H1 (cell line): ENCODE measurements around the gene PTX3. TPM values are rescaled to one million over a fixed set of nuclear protein-coding genes. Genes with fewer than 3 reads are reported as not detected.

ENCODE experiments used
- CTCF ChIA-PET: fragments of 300-600 bp; sonication (Branson Sonifier 250); formaldehyde crosslinking; loops from one replicate; lab custom pipeline; 2021; ENCODE audit not compliant: partially characterized antibody; lab: Charles Lee
- POLR2A ChIA-PET: fragments of 300-600 bp; sonication (Branson Sonifier 250); formaldehyde crosslinking; loops from one replicate; lab custom pipeline; 2021; ENCODE audit warnings: inconsistent platforms; ENCODE audit not compliant: partially characterized antibody; lab: Charles Lee
- DNase-seq, 2 experiments: peaks; one replicate each; pipeline versions ENCODE4 v3.0.0 to v3.0.0-alpha.2; 2010 to 2022; ENCODE audit warnings: low spot score in 2 of 2, low read depth in 1 of 2, mixed read lengths in 1 of 2
- FAIRE-seq: peaks from 2 replicates; lab custom pipeline; 2011; peaks lifted over from hg19 to GRCh38; lab: Jason Lieb, UNC
- H2AFZ ChIP-seq: 2 replicates; pipeline ENCODE4 v1.8.1; 2012; ENCODE audit warnings: low read length, inconsistent platforms
- H2AK5ac ChIP-seq: 2 replicates; pipeline ENCODE4 v1.6.1; 2013; ENCODE audit warnings: low read depth, low read length
- H2BK120ac ChIP-seq: replicated peaks from 2 replicates; pipeline ENCODE3; 2013; ENCODE audit warnings: low read depth, low read length, inconsistent platforms
- H2BK12ac ChIP-seq: 2 replicates; pipeline ENCODE4 v1.6.1; 2013; ENCODE audit warnings: low read depth, low read length
- H2BK15ac ChIP-seq: 2 replicates; pipeline ENCODE4 v1.6.1; 2013; ENCODE audit warnings: low read length
- H2BK20ac ChIP-seq: 2 replicates; pipeline ENCODE4 v1.6.1; 2013; ENCODE audit warnings: low read length
- H2BK5ac ChIP-seq: 2 replicates; pipeline ENCODE4 v1.6.1; 2013; ENCODE audit warnings: low read depth, low read length
- H3K14ac ChIP-seq: 2 replicates; pipeline ENCODE4 v1.6.1; 2013; ENCODE audit warnings: inconsistent platforms; ENCODE audit not compliant: insufficient read length
- H3K18ac ChIP-seq: 2 replicates; pipeline ENCODE4 v1.6.1; 2013; ENCODE audit warnings: low read length; ENCODE audit errors: extremely low read depth
- H3K23ac ChIP-seq: 2 replicates; pipeline ENCODE4 v1.6.1; 2013; ENCODE audit warnings: inconsistent platforms; ENCODE audit not compliant: insufficient read length
- H3K23me2 ChIP-seq: 2 replicates; pipeline ENCODE4 v1.6.1; 2013; ENCODE audit warnings: low read depth, low read length
- H3K27ac ChIP-seq: 2 replicates; pipeline ENCODE4 v1.6.1; 2011; ENCODE audit warnings: low read depth, low read length, inconsistent platforms
- H3K27me3 ChIP-seq, 4 experiments: replicated peaks in 1 of 4; 1 replicate in 1 of 4; 2 replicates in 3 of 4; pipeline versions ENCODE4 v1.6.1 to v1.8.1; 2011 to 2013; ENCODE audit warnings: low read length in 3 of 4, mild to moderate bottlenecking in 3 of 4, inconsistent platforms in 2 of 4, mixed read lengths in 2 of 4, moderate library complexity in 1 of 4; ENCODE audit not compliant: control insufficient read depth in 3 of 4, insufficient read depth in 3 of 4; ENCODE audit errors: extremely low read depth in 1 of 4
- H3K36me3 ChIP-seq, 4 experiments: 2 replicates each; pipeline versions ENCODE4 v1.6.1 to v1.8.1; 2011 to 2013; ENCODE audit warnings: mild to moderate bottlenecking in 4 of 4, low read length in 3 of 4, moderate library complexity in 2 of 4, control low read depth in 1 of 4, inconsistent platforms in 1 of 4; ENCODE audit not compliant: insufficient read depth in 4 of 4, control insufficient read depth in 2 of 4
- H3K4ac ChIP-seq: replicated peaks from 2 replicates; pipeline ENCODE3; 2013; ENCODE audit warnings: low read length, low read depth, mixed read lengths, inconsistent platforms; ENCODE audit not compliant: insufficient read length
- H3K4me1 ChIP-seq, 4 experiments: replicated peaks in 1 of 4; 1 replicate in 1 of 4; 2 replicates in 3 of 4; pipeline versions ENCODE4 v1.6.1 to v1.8.1; 2011 to 2013; ENCODE audit warnings: low read length in 3 of 4, inconsistent platforms in 2 of 4, mixed read lengths in 1 of 4; ENCODE audit not compliant: insufficient read depth in 4 of 4, control insufficient read depth in 3 of 4
- H3K4me2 ChIP-seq, 2 experiments: 2 replicates each; pipeline versions ENCODE4 v1.6.1 to v1.8.1; 2011 to 2013; ENCODE audit warnings: low read depth in 2 of 2, low read length in 2 of 2, control low read depth in 1 of 2, inconsistent platforms in 1 of 2, mild to moderate bottlenecking in 1 of 2; ENCODE audit not compliant: insufficient read depth in 1 of 2
- H3K4me3 ChIP-seq, 4 experiments: fragments of 200-600, 300-600 bp in 1 of 4; sonication (generic), shearing (Covaris generic), sonication (Bioruptor Twin) in 1 of 4; 2 replicates each; pipeline versions ENCODE4 v1.5.1 to v1.8.1; 2011 to 2016; ENCODE audit warnings: low read length in 4 of 4, low read depth in 3 of 4, control low read depth in 2 of 4, inconsistent platforms in 2 of 4, mild to moderate bottlenecking in 2 of 4, mixed read lengths in 1 of 4, moderate library complexity in 1 of 4; ENCODE audit not compliant: insufficient read depth in 2 of 4; ENCODE audit errors: extremely low read depth in 1 of 4
- H3K56ac ChIP-seq: replicated peaks from 2 replicates; pipeline ENCODE3; 2013; ENCODE audit warnings: low read depth, mild to moderate bottlenecking, mixed read lengths, low read length, inconsistent platforms; ENCODE audit not compliant: insufficient read length
- H3K79me1 ChIP-seq: 2 replicates; pipeline ENCODE4 v1.6.1; 2013; ENCODE audit warnings: low read depth, low read length, control low read depth
- H3K79me2 ChIP-seq, 2 experiments: 2 replicates each; pipeline versions ENCODE4 v1.6.1 to v1.8.1; 2012 to 2013; ENCODE audit warnings: low read length in 2 of 2, mild to moderate bottlenecking in 2 of 2, inconsistent platforms in 1 of 2; ENCODE audit not compliant: insufficient read depth in 2 of 2, control insufficient read depth in 1 of 2
- H3K9ac ChIP-seq, 4 experiments: replicated peaks in 1 of 4; 1 replicate in 1 of 4; 2 replicates in 3 of 4; pipeline versions ENCODE4 v1.6.1 to v1.8.1; 2011 to 2013; ENCODE audit warnings: low read depth in 3 of 4, low read length in 3 of 4, control low read depth in 2 of 4, mild to moderate bottlenecking in 2 of 4, moderate library complexity in 2 of 4, inconsistent platforms in 1 of 4; ENCODE audit errors: extremely low read depth in 1 of 4
- H3K9me3 ChIP-seq, 2 experiments: 2 replicates each; pipeline versions ENCODE4 v1.6.1 to v1.8.1; 2012 to 2013; ENCODE audit warnings: mild to moderate bottlenecking in 2 of 2, moderate library complexity in 2 of 2, control low read depth in 1 of 2, inconsistent platforms in 1 of 2, low read depth in 1 of 2, low read length in 1 of 2, mixed read lengths in 1 of 2; ENCODE audit not compliant: insufficient read depth in 2 of 2
- H4K20me1 ChIP-seq, 2 experiments: replicated peaks in 1 of 2; 2 replicates each; pipeline versions ENCODE3 to v1.8.1; 2011 to 2013; ENCODE audit warnings: inconsistent platforms in 2 of 2, low read length in 2 of 2, mild to moderate bottlenecking in 1 of 2; ENCODE audit not compliant: insufficient read depth in 2 of 2, control insufficient read depth in 1 of 2
- H4K5ac ChIP-seq: 2 replicates; pipeline ENCODE4 v1.6.1; 2013; ENCODE audit warnings: low read length, low read depth, mixed read lengths, inconsistent platforms; ENCODE audit not compliant: insufficient read length
- H4K8ac ChIP-seq: 2 replicates; pipeline ENCODE4 v1.8.0; 2013; ENCODE audit warnings: mild to moderate bottlenecking, moderate library complexity, low read length, inconsistent platforms; ENCODE audit not compliant: insufficient read depth; ENCODE audit errors: extremely low read depth
- H4K91ac ChIP-seq: replicated peaks from 2 replicates; pipeline ENCODE3; 2013; ENCODE audit warnings: low read length, mixed read lengths, inconsistent platforms; ENCODE audit not compliant: insufficient read length
- BACH1 ChIP-seq: IDR thresholded peaks from 2 replicates; pipeline ENCODE4 v1.6.1; 2012; ENCODE audit warnings: low read length, improper control_type of control experiment
- BCL11A ChIP-seq, 2 experiments: IDR thresholded peaks; one replicate each; pipeline ENCODE4 v1.6.1; 2011; ENCODE audit warnings: low read depth in 2 of 2, low read length in 2 of 2, mild to moderate bottlenecking in 2 of 2
- BRCA1 ChIP-seq: IDR thresholded peaks from 2 replicates; pipeline ENCODE4 v1.6.1; 2012; ENCODE audit warnings: low read depth, low read length, improper control_type of control experiment
- CEBPB ChIP-seq: IDR thresholded peaks from 2 replicates; pipeline ENCODE4 v1.6.1; 2012; ENCODE audit warnings: low read depth, low read length
- CREB1 ChIP-seq: IDR thresholded peaks from 2 replicates; pipeline ENCODE4 v1.6.1; 2012; ENCODE audit warnings: inconsistent platforms
- GABPA ChIP-seq: IDR thresholded peaks from 2 replicates; pipeline ENCODE4 v1.6.1; 2011; ENCODE audit warnings: mild to moderate bottlenecking, low read length, moderate library complexity, borderline replicate concordance; ENCODE audit not compliant: insufficient read depth
- JUND ChIP-seq: IDR thresholded peaks from 2 replicates; pipeline ENCODE4 v1.6.1; 2011; ENCODE audit warnings: mild to moderate bottlenecking, improper control_type of control experiment, low read length
- NRF1 ChIP-seq: IDR thresholded peaks from 2 replicates; pipeline ENCODE4 v1.6.1; 2011; ENCODE audit warnings: mild to moderate bottlenecking, low read depth, low read length, improper control_type of control experiment
- RXRA ChIP-seq: IDR thresholded peaks from 2 replicates; pipeline ENCODE4 v1.6.1; 2011; ENCODE audit warnings: low read depth, mild to moderate bottlenecking, low read length, moderate library complexity; ENCODE audit not compliant: insufficient read depth
- WGBS, 2 experiments: shearing (Covaris generic) in 1 of 2; methylation state at CpG; one replicate each; pipeline versions ENCODE4 v1.1.6 to v1.1.7; 2013 to 2015; ENCODE audit warnings: low lambda C conversion rate in 2 of 2, mixed read lengths in 2 of 2, inconsistent platforms in 1 of 2, low coverage in 1 of 2, missing lambda C conversion rate in 1 of 2; ENCODE audit not compliant: insufficient replicate concordance in 2 of 2, insufficient coverage in 1 of 2, insufficient read length in 1 of 2; ENCODE audit errors: extremely low coverage in 1 of 2, missing lambda C conversion rate in 1 of 2; 5-methylcytosine and 5-hydroxymethylcytosine counted together
- polyA plus RNA-seq, 7 experiments: library from polyadenylated mRNA; depleted of rRNA in 3 of 7; stranded (reverse) in 5 of 7; unstranded in 2 of 7; fragments of >200 nt in 5 of 7; fragments of 200-250 nt in 2 of 7; gene quantifications; 1 replicate in 5 of 7; 2 replicates in 1 of 7; 4 replicates in 1 of 7; pipeline versions ENCODE4 v1.2.1 to v1.2.3, GENCODE V29; 2011 to 2013; ENCODE audit warnings: missing spikeins in 2 of 7, mixed read lengths in 2 of 7
- total RNA-seq: library from RNA; stranded (reverse); fragmentation: NEBNext Ultra II Directional; extraction: Animal tissue kit (Norgen Biotek cat#: 25700); gene quantifications from 2 replicates; pipeline ENCODE4 v1.2.1, GENCODE V29; 2021
- TF ChIP-seq, protein P1 (sequence below): IDR thresholded peaks from 2 replicates; pipeline ENCODE4 v1.6.1; 2012; ENCODE audit warnings: low read length, inconsistent platforms

The PTX3 gene
- total and polyA plus RNA-seq, 2 of the 8 experiments (the other 6 are each of a cell fraction or from before 2014, with no cell fraction given): 1.2 to 1.7 TPM

- H3K23me2 ChIP-seq: no peaks in the 10 kb centered on the region
- no peak overlapping the region for H3K9ac ChIP-seq
- H2AFZ ChIP-seq: no peak overlapping the region
- no peaks in the 10 kb centered on the region for H3K79me1 ChIP-seq
- no peak overlapping the region for H2BK5ac ChIP-seq
- H3K27me3 ChIP-seq: no peaks in the 10 kb centered on the region
- no peak for FAIRE-seq
- H4K8ac ChIP-seq: no peak overlapping the region
- no peak overlapping the region for H3K27ac ChIP-seq
- no peak overlapping the region for H3K14ac ChIP-seq
- no peak overlapping the region for H4K5ac ChIP-seq
- ChIA-PET CTCF (interaction anchor here (0.7 to 1.9 kb wide), 6 partner anchors 10 to 604 kb away, joined by 3 to 5 read pairs (median 3); no protein-coding TSS in a partner anchor), POLR2A (no interaction called here)
- no peak overlapping the region for H3K4ac ChIP-seq
- no peaks in the 10 kb centered on the region for H3K79me2 ChIP-seq
- no peak overlapping the region for H4K91ac ChIP-seq
- H3K4me1 ChIP-seq: no peaks in the 10 kb centered on the region
- no peak for DNase-seq
- H2BK120ac ChIP-seq: no peak overlapping the region
- no peak for TF ChIP-seq CREB1
- TF ChIP-seq BRCA1: no peak
- TF ChIP-seq NRF1: no peak
- TF ChIP-seq GABPA: no peak
- no peak for TF ChIP-seq RXRA
- TF ChIP-seq, protein P1, sequence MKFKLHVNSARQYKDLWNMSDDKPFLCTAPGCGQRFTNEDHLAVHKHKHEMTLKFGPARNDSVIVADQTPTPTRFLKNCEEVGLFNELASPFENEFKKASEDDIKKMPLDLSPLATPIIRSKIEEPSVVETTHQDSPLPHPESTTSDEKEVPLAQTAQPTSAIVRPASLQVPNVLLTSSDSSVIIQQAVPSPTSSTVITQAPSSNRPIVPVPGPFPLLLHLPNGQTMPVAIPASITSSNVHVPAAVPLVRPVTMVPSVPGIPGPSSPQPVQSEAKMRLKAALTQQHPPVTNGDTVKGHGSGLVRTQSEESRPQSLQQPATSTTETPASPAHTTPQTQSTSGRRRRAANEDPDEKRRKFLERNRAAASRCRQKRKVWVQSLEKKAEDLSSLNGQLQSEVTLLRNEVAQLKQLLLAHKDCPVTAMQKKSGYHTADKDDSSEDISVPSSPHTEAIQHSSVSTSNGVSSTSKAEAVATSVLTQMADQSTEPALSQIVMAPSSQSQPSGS: no peak
- no peak for TF ChIP-seq JUND
- no peak for TF ChIP-seq BACH1
- TF ChIP-seq BCL11A (IDR thresholded peaks at IDR 0.05; ENCODE audit: low read depth in 2 of 2, low read length in 2 of 2): no peak
- no peak for TF ChIP-seq CEBPB
- no peaks in the 10 kb centered on the region for H4K20me1 ChIP-seq
- no peak overlapping the region for H3K23ac ChIP-seq
- no peak overlapping the region for H2AK5ac ChIP-seq
- no peaks in the 10 kb centered on the region for H3K36me3 ChIP-seq
- WGBS, 2 experiments: 78% methylated on average over 3 of the region's 3 CpGs; no CpG with 5 or more reads in 1 of the 2 experiments
- no peak overlapping the region for H3K18ac ChIP-seq
- H3K9me3 ChIP-seq: no peaks in the 10 kb centered on the region
- no peak overlapping the region for H3K4me2 ChIP-seq
- H3K4me3 ChIP-seq: no peak overlapping the region
- no peak overlapping the region for H2BK15ac ChIP-seq
- H3K56ac ChIP-seq: no peak overlapping the region
- H2BK20ac ChIP-seq: no peak overlapping the region
- no peak overlapping the region for H2BK12ac ChIP-seq
Measured at GRCh38 chr3:157416347-157417087, 20.1 kb upstream of the PTX3 start.
